Vagina (tissue), 2 donors: ENCODE results near the gene RFX7.

ENCODE experiments used
- POLR2A ChIP-seq, 2 donors: fragments of 450-650 bp; IDR thresholded peaks; one replicate each; pipeline ENCODE4 v1.6.1; 2017; ENCODE audit warnings: antibody characterized with exemption in 2 of 2, mild to moderate bottlenecking in 2 of 2, moderate library complexity in 2 of 2
- TF ChIP-seq, protein P1 (sequence below), 3 experiments: fragments of 450-650 bp in 2 of 3; fragments of 200-600 bp in 1 of 3; sonication (generic) in 1 of 3; IDR thresholded peaks; one replicate each; pipeline ENCODE4 v1.5.1; 2017 to 2019; ENCODE audit warnings: antibody characterized with exemption in 3 of 3, mild to moderate bottlenecking in 2 of 3, moderate library complexity in 2 of 3

DNA sequence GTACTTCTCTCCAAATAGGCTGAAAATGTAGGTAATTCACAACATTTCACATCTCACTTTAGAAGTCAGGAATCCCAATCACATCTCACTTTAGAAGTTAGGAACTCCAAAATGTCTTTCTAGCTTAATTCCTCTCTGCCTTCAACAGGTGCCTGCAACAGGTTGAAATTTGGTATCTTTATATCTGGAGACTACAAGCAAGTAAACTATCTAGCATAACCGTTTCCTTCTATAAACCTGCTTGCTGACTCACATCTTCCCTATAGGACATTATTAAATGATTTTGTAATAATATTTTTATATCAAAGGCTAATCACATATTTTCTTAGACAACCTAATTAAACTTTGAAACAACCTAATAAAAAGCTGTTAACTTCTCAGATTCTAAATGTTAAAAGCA is 18.2 kb downstream of the RFX7 start:
- no peak for TF ChIP-seq POLR2A (IDR thresholded peaks at IDR 0.05)
- TF ChIP-seq, protein P1, sequence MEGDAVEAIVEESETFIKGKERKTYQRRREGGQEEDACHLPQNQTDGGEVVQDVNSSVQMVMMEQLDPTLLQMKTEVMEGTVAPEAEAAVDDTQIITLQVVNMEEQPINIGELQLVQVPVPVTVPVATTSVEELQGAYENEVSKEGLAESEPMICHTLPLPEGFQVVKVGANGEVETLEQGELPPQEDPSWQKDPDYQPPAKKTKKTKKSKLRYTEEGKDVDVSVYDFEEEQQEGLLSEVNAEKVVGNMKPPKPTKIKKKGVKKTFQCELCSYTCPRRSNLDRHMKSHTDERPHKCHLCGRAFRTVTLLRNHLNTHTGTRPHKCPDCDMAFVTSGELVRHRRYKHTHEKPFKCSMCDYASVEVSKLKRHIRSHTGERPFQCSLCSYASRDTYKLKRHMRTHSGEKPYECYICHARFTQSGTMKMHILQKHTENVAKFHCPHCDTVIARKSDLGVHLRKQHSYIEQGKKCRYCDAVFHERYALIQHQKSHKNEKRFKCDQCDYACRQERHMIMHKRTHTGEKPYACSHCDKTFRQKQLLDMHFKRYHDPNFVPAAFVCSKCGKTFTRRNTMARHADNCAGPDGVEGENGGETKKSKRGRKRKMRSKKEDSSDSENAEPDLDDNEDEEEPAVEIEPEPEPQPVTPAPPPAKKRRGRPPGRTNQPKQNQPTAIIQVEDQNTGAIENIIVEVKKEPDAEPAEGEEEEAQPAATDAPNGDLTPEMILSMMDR (IDR thresholded peaks at IDR 0.05): no peak
